Measurements from ENCODE around the gene TCL1B.

GRCh38 chr14:95677179-95677835 lies 8.9 kb upstream of the TCL1B start:
- no peak for TF ChIP-seq POLR2AphosphoS5 (IDR thresholded peaks at IDR 0.05; ENCODE audit: insufficient read depth in 1 of 2, low read depth in 1 of 2)
- no peak for TF ChIP-seq CTCF (IDR thresholded peaks at IDR 0.05)

All from vagina (tissue), 2 donors.